ENCODE results near the gene CLRN2.

Gene CLRN2

GRCh38 chr4:17514865-17515264 is at the start of gene CLRN2:
Gene CLRN2 (plus strand): TSS chr4:17515165. CDS start chr4:17515267, 102 bp downstream.
- no peak for DNase-seq (ENCODE audit: low read depth in 3 of 3)

GRCh38 chr4:17468619-17469221 is 46.2 kb upstream of the CLRN2 start:
- DNase-seq (ENCODE audit: low read depth in 3 of 3) = no peak

GRCh38 chr4:17469931-17470674 is 44.9 kb upstream of the CLRN2 start:
- DNase-seq (ENCODE audit: low read depth in 3 of 3) = no peak

- no peak for DNase-seq (ENCODE audit: low read depth in 3 of 3)
Observed at GRCh38 chr4:17475481-17475880, 39.5 kb upstream of the CLRN2 start.

- DNase-seq (ENCODE audit: low read depth in 3 of 3) = no peak
Observed at GRCh38 chr4:17476853-17477252, 38.1 kb upstream of the CLRN2 start.

- no peak for DNase-seq (ENCODE audit: low read depth in 3 of 3)
Observed at GRCh38 chr4:17477774-17478472, 37.0 kb upstream of the CLRN2 start.

- no peak for DNase-seq (ENCODE audit: low read depth in 3 of 3)
Observed at GRCh38 chr4:17480210-17480927, 34.6 kb upstream of the CLRN2 start.

GRCh38 chr4:17480955-17481354 is 34.0 kb upstream of the CLRN2 start:
- no peak for DNase-seq (ENCODE audit: low read depth in 3 of 3)

- DNase-seq (ENCODE audit: low read depth in 3 of 3) = no peak
Observed at GRCh38 chr4:17482716-17483115, 32.2 kb upstream of the CLRN2 start.

- DNase-seq (ENCODE audit: low read depth in 3 of 3) = no peak
Observed at GRCh38 chr4:17489123-17489522, 25.8 kb upstream of the CLRN2 start.

- DNase-seq (ENCODE audit: low read depth in 3 of 3) = no peak
Observed at GRCh38 chr4:17489721-17490120, 25.2 kb upstream of the CLRN2 start.

- no peak for DNase-seq (ENCODE audit: low read depth in 3 of 3)
Observed at GRCh38 chr4:17490575-17491059, 24.3 kb upstream of the CLRN2 start.

- no peak for DNase-seq (ENCODE audit: low read depth in 3 of 3)
Observed at GRCh38 chr4:17491196-17491595, 23.8 kb upstream of the CLRN2 start.

- DNase-seq (ENCODE audit: low read depth in 3 of 3) = no peak
Observed at GRCh38 chr4:17492058-17492741, 22.8 kb upstream of the CLRN2 start.

GRCh38 chr4:17492876-17493275 is 22.1 kb upstream of the CLRN2 start:
- no peak for DNase-seq (ENCODE audit: low read depth in 3 of 3)

- DNase-seq (ENCODE audit: low read depth in 3 of 3) = no peak
Observed at GRCh38 chr4:17493619-17494018, 21.3 kb upstream of the CLRN2 start.

- no peak for DNase-seq (ENCODE audit: low read depth in 3 of 3)
Observed at GRCh38 chr4:17494258-17495190, 20.4 kb upstream of the CLRN2 start.

GRCh38 chr4:17497890-17498523 is 17.0 kb upstream of the CLRN2 start:
- no peak for DNase-seq (ENCODE audit: low read depth in 3 of 3)

GRCh38 chr4:17500574-17500973 is 14.4 kb upstream of the CLRN2 start:
- DNase-seq (ENCODE audit: low read depth in 3 of 3) = no peak

- no peak for DNase-seq (ENCODE audit: low read depth in 3 of 3)
Observed at GRCh38 chr4:17502756-17503155, 12.2 kb upstream of the CLRN2 start.

All from stimulated activated CD4-positive, alpha-beta T cell treated with anti-CD3 and anti-CD28 coated beads, TNF-alpha, amount 100 ng/mL, for 48 hours (primary cell).